Measurements from ENCODE around the gene TCF4.

DNA sequence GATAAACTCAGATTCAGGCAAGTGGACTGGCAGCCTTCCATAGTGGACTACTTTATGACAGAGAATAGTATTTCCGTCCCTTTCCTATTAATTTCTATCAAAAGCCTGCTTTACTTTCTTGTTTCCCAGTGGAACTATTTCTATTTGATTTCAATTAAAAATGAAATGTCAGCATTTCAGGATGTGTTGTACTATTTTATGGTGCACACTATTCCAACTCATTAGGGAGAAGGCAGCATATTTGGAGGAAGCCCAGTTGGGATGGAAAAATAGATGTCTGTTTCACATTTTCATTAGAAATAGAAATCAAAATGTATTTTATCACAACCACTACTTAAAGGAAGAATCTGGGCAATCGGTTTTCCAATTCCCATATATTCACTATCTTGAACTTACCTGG is 37.9 kb upstream of the TCF4 start:
- no peak for TF ChIP-seq LEF1 (IDR thresholded peaks at IDR 0.05; ENCODE audit: borderline replicate concordance)
- TF ChIP-seq TARDBP (IDR thresholded peaks at IDR 0.05), result no peak
- no peak for TF ChIP-seq BHLHE40 (IDR thresholded peaks at IDR 0.05; ENCODE audit: borderline replicate concordance)
- no peak for TF ChIP-seq NFRKB (IDR thresholded peaks at IDR 0.05)
- no peak for TF ChIP-seq SP1 (IDR thresholded peaks at IDR 0.05)
- no peak for TF ChIP-seq ARNT (IDR thresholded peaks at IDR 0.05)
- no peak for TF ChIP-seq ELF4 (IDR thresholded peaks at IDR 0.05)
- no peak for TF ChIP-seq FOXM1 (IDR thresholded peaks at IDR 0.05; ENCODE audit: borderline replicate concordance)
- TF ChIP-seq HDGF (IDR thresholded peaks at IDR 0.05; ENCODE audit: borderline replicate concordance), result no peak
- TF ChIP-seq, protein P1, sequence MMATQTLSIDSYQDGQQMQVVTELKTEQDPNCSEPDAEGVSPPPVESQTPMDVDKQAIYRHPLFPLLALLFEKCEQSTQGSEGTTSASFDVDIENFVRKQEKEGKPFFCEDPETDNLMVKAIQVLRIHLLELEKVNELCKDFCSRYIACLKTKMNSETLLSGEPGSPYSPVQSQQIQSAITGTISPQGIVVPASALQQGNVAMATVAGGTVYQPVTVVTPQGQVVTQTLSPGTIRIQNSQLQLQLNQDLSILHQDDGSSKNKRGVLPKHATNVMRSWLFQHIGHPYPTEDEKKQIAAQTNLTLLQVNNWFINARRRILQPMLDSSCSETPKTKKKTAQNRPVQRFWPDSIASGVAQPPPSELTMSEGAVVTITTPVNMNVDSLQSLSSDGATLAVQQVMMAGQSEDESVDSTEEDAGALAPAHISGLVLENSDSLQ (IDR thresholded peaks at IDR 0.05), result no peak
- TF ChIP-seq CTBP1 (IDR thresholded peaks at IDR 0.05; ENCODE audit: borderline replicate concordance), result no peak
- TF ChIP-seq ZNF384 (IDR thresholded peaks at IDR 0.05), result no peak
- TF ChIP-seq SUZ12 (IDR thresholded peaks at IDR 0.05), result no peak
- TF ChIP-seq L3MBTL2 (conservative IDR thresholded peaks at IDR 0.05), result no peak

Measured in HEK293T (cell line).